ENCODE data around the gene ABCB6.
"Not testable (repeated sequence)": the region's sequence is repeated elsewhere in the genome, so short reads cannot be mapped to it uniquely, and the experiment has no call there.

The ABCB6 gene

DNA sequence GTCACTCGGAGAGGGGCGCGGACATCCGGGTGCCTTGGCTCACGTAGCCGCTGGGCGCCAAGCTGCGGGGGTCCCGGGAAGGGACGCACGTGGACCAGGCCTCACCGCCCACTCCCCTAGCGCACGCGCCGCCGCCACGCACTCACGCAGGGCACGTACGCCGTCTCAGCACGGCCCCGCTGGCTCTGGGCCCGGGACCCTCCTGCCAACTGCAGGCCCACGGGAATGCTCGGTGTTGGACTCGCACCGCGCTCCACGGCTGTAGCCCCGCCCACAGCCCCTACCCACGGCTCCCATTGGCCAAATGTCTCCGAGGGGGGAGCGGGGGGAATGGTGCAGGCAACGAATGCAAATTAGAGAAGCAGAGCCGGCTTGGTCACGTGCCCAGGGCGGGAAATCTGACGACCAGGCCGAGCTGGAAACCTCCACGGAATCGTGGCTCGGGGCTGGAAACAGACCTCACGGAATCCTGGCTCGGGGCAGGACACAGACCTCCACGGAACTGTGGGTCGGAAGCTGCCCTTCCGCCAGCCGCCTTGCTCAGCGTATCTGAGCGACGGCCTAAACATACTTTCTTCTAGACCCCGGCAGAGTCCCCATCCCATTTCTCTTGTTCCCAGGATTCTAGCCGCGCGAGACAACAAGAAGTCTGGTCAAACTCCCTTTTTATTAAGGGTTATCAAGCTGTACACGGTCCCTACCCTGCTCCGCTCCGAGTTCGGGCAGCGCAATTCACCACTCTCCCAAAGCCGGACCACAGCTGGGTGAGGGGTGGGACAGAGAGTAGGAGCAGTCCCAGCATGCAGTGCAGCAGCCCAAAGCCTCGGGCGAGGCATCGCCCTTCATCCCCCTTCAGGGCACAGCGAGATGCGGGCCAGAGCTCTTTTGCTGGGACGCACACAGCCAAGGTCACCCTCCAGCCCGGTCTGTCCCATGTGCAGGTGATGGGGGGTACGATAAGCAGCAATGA is at the start of gene ABCB6:
ABCB6 (minus strand) TSS at position 227 of the 970 bp plus-strand sequence. CDS start 285 bp downstream, outside the sequence.
- peak; percentile 85 for DNase-seq (ENCODE audit: low read depth)

GRCh38 chr2:219268294-219268693 is 49.5 kb upstream of the ABCB6 start:
- no peak for DNase-seq (ENCODE audit: low read depth)

DNA sequence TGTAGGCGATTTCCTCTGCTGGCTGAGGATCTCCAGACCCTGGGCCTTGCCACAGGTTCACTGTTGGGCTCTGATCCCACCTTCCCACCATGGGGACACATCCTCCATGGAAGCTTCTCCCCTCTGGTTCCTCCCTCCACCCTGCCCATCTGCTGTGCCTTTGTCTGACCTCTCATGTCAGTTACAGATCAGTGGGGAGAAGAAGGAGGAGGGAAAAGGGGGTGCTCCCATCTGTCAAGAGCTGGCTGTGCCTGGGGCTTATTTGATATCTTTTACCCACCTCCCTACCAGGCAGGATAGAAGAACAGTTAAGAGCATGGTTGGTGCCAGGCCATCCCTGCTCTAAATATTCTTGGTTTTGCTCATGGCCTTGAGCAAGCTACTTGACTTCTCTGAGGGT is 48.1 kb upstream of the ABCB6 start:
- DNase-seq (ENCODE audit: low read depth), result no peak

DNA sequence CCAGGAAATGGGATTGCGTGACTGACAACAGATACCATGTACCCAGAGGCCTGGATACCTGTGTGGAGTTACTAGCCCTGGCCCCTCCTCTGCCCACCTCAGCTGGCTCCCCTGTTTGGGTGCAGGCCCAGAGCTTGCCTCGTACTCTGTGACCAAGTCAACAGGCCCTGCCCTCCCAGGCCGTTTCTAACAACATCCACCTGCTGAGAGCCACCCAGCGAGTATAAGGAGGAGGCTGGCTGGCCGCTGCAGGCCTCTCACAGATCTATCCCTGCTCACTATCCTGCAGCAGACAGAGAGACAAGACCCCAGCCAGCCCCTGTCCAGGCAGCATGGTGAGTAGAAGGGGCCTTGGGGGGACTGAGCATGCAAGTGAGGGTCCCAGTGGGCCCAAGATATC is 47.5 kb upstream of the ABCB6 start:
- no peak for DNase-seq (ENCODE audit: low read depth)

DNA sequence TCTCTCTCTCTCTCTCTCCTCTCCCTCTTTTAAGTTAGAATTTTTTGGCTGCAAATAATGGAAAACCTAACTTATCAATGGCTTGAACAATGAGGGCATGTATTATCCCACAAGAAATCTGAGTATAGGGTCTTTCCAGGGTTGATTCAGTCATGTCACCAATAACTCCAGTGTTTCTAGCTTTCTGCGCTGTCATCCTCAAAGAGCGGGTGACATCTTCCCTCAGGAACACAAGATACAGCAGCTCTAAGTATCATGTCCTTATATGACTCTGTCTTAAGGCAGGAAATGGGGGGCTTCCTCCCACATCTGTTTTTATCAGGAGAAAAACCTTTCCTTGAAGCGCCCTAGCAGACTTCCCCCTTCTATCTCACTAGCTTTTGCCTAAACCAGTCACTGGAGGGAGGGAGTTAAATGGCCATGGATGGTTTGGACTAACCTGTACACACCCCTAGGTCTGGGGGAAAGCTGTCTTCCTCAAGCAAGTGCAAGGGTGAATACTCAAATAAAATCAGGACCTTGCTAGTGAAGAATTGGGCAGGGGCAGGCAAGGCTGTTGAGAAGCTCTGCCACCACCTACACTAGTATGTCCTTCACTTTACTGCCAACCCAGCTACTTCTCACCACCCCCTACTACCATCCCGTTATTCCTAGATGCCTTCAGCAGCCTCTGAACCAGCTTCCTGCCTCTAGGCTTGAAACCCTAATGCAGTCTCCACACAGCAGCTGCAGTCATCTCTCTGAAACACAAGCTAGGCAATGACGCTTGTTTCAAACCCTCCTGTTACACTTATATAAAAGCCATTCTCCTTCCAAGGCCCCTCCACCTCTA is 42.5 kb upstream of the ABCB6 start:
- no peak for DNase-seq (ENCODE audit: low read depth)

- not testable (repeated sequence) for DNase-seq (ENCODE audit: low read depth)
Observed at GRCh38 chr2:219258942-219259341, 40.2 kb upstream of the ABCB6 start.

GRCh38 chr2:219254590-219255201 is 35.9 kb upstream of the ABCB6 start:
- DNase-seq (ENCODE audit: low read depth), result no peak

DNA sequence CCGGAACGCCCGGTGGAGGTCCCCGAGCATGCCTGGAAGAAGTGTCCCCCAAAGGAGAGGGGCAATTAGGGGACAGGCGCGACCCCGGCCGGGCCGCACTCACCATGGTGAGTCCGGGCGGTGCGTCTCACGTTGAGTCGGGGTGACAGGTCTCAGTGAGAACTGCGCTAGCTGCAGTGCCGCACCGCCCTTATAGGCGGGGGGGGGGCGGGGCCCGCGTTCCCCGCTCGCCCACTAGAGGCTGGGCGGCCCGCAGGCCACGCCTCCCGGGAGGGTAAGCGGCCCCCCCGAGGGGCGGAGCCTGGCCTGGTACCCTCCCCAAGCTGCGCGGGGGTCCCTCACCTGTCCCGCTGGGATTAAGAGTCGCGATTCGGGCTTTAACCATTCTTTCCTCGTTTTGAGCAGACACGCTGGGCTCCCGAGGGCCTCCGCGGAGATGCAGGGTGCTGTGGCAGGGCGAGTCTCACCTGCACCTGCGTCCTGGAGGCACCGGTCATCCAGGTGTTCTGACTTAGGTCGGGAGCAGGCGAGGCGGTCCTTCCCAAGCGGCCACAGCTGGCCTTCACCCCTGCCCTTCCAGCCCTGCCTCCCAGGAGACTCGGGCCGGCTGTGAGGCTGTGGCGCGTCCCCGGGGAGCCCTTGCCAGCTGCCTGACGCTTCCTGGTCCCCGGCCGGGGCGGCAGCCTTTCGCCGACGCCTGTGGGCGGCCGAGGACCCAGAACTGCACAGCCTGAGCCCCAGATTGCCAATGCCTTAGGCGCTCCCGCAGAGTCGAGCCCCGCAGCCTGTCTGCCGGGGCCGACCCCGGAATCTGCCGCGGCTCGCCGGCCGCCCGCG is 35.2 kb upstream of the ABCB6 start, which contains the start of gene TUBA4A:
TUBA4A (minus strand) TSS at position 166 of the 837 bp plus-strand sequence; CDS start at position 106, 60 bp downstream.
- peak; percentile 86 for DNase-seq (ENCODE audit: low read depth)

GRCh38 chr2:219252900-219253752 is 34.4 kb upstream of the ABCB6 start, which contains the start of gene TUBA4B:
Gene TUBA4B, plus strand, starts transcription at chr2:219253243. Its CDS starts 165 bp downstream, at chr2:219253408.
- DNase-seq (ENCODE audit: low read depth), result no peak

DNA sequence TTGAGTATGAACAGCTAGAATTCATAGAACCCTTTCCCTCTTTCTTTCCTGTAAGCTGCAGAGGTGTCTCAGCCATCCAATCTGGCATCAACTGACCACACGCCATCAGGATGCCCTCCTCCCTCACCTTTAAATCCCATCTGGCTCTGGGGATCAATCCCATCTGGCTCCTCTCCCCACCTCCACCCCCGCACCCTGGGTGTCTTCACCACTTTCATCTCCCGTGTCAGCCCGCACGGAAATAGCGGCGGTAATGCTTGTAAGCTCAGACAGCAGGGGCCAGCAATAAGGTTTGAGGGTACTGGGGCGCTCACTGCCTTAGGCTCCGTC is 33.8 kb upstream of the ABCB6 start:
- no peak for DNase-seq (ENCODE audit: low read depth)

DNA sequence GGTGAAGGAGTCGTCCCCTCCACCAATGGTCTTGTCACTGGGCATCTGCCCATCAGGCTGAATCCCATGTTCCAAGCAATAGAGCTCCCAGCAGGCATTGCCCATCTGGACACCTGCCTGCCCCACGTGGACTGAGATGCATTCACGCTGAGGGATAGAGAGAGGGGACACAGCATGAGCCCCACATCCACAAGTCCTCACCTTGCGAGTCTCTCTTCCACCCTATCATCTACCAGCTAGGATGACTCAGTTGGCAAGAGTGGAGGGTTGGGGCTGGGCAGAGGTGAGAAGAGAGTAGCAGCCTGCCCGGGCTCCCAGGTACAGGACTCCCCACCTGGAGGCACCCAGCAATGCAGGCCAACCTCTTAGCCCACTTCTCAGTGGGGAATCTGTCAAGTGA is 33.3 kb upstream of the ABCB6 start:
- DNase-seq (ENCODE audit: low read depth), result no peak

GRCh38 chr2:219251656-219252055 is 32.9 kb upstream of the ABCB6 start:
- no peak for DNase-seq (ENCODE audit: low read depth)

GRCh38 chr2:219250049-219250781 is 31.5 kb upstream of the ABCB6 start:
- no peak for DNase-seq (ENCODE audit: low read depth)

- DNase-seq (ENCODE audit: low read depth), result no peak
Observed at GRCh38 chr2:219249203-219249980, 30.6 kb upstream of the ABCB6 start.

- DNase-seq (ENCODE audit: low read depth), result no peak
Observed at GRCh38 chr2:219248845-219249202, 30.1 kb upstream of the ABCB6 start.

- DNase-seq (ENCODE audit: low read depth), result peak; percentile 54
Observed at GRCh38 chr2:219247678-219248642, 29.2 kb upstream of the ABCB6 start.

DNA sequence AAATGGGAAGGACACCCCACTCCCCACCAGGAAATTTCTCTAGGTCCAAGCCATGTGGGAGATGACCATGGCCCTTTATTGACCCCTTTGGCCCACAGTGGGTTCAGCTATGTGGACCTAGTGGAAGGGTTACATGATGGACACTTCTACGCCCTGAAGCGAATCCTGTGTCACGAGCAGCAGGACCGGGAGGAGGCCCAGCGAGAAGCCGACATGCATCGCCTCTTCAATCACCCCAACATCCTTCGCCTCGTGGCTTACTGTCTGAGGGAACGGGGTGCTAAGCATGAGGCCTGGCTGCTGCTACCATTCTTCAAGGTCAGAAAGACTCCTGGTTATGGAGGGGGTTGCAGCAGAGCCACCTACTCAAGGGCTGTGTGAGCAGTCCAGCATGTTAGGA is 27.8 kb upstream of the ABCB6 start:
- no peak for DNase-seq (ENCODE audit: low read depth)

GRCh38 chr2:219245899-219246230 is 27.1 kb upstream of the ABCB6 start:
- DNase-seq (ENCODE audit: low read depth), result no peak
